Raji (cell line): Measurements from ENCODE around the gene OPRL1.

Experiments used
- POLR2A ChIP-seq: IDR thresholded peaks from 2 replicates; pipeline ENCODE4 v1.6.1; 2011; ENCODE audit warnings: low read depth, low read length, control low read depth; ENCODE audit not compliant: insufficient read depth

The OPRL1 gene

GRCh38 chr20:64080013-64080812, at the start of gene OPRL1:
TSS of gene OPRL1 (plus strand) at chr20:64080082. CDS start at chr20:64092721, 12,639 bp downstream.
- TF ChIP-seq POLR2A: peak; percentile 56

DNA sequence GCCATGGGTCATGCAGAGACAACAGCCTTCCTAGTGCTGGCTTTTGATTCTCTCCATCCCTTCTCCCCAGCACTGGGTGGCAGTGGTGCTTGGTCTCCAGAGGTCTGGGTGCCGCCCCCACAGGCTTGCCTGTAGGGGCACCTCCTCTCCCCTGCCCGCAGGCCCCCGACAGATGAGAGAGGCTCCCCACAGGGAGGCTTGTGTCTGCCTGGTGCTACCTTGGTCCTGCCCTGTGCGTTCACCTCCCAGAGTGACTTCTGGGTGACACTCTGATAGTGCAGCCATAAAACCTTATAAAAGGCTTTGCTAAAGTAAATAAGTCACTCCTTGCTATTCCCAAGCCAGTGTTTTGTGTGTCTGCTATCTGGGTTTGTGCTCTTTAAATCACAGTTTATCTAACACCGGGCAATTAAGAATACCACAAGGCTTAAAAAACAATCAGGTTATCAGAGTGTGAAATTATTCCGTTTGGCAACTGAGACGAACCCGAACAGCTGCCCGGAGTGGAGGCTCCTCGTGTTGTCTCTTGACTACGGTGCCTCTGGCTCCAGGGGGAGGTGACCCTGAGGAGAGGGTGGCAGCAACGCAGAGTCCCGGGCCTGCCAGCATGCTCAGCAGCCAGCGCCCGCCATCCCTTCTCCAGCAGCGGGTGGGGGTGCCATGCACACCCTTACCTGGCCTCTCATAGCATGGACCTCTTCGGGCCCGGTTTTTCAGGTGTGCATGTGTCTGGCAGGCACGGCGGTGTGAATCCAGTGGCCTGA, 49.3 kb upstream of the OPRL1 start:
- no peak for TF ChIP-seq POLR2A

- TF ChIP-seq POLR2A: no peak
Measured at GRCh38 chr20:64031822-64032314, 48.0 kb upstream of the OPRL1 start.

DNA sequence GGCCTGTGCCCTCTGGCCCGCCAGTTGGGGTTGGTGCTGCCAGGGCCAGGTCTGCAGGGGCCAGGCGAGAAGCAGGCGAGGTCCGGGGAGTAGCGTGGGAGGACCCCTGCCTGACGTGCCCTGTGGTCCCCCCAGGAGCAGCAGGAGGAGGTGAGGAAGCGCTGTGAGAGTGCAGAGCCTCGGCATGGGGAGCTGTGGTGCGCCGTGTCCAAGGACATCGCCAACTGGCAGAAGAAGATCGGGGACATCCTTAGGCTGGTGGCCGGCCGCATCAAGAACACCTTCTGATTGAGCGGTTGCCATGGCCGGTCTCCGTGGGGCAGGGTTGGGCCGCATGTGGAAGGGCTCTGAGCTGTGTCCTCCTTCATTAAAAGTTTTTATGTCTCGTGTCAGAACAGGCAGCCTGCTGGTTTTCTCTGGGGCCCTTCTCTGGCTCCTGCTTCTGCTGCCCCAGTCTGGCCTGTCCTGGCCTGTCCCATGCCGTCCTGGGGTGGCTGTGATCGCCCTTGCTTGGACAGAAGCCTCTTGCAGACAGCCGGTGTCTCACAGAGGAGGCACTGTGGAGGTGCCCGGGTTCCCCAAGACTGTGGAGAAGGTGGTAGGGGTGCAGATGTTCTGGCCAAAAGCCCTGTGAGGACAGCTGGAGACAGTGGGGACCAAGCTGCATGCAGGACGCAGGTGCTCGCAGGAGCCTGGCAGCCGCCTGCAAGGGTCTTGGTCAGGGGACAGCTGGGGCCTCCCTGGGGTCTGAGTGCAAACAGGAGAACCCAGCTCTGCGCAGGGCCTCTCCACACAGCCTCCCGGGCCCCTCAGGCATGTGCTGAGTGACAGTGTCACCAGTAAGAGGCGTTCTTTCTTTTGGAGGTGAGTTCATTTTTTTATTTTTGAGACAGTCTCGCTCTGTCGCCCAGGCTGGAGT, 46.9 kb upstream of the OPRL1 start:
- TF ChIP-seq POLR2A: no peak

GRCh38 chr20:64033981-64034493, 45.8 kb upstream of the OPRL1 start:
- no peak for TF ChIP-seq POLR2A

DNA sequence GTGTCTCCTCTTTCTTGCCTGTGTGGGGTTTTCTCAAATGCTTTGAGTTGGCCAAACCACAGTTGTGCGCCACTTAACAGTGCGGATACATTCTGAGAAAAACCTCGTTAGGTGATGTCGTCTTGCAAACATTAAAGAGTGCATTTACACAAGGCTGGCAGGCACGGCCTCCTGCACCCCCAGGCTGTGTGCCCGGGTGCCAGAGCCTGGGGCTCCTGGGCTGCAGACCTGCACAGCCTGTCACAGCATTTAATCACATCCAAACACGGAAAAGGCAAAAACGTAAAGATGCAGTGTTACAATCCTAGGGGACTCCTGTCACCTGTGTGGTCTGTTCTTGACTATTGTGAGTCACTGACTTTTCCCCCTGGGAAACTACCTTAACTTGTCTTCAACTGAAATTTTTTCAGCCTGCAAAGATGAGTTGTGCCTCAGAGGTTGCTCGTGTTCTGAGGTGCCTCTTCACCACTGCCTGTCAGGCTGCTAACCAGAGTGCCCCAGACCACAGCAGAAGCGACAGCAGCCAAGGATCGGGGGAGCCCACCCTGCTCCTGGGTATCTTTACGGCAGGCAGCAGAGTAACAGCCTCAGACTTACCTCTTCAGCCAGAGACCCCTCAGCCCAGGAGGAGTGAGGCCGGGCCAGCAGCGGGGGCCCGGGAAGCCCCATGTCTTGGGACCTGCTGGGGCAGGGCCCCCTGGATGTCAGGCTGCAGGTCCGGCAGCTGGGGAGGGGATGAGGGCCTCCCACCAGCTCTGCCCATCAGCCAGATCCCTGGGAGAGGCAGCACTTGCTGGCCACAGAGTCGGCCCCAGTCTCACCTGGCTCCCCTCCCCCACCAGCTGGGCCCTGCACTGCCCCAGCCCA, 44.6 kb upstream of the OPRL1 start:
- TF ChIP-seq POLR2A: no peak

GRCh38 chr20:64035933-64036345, 43.9 kb upstream of the OPRL1 start, which contains the start of gene C20orf204:
TSS of gene C20orf204 (plus strand) at chr20:64036182. CDS start at chr20:64036324, 142 bp downstream.
- TF ChIP-seq POLR2A: no peak

DNA sequence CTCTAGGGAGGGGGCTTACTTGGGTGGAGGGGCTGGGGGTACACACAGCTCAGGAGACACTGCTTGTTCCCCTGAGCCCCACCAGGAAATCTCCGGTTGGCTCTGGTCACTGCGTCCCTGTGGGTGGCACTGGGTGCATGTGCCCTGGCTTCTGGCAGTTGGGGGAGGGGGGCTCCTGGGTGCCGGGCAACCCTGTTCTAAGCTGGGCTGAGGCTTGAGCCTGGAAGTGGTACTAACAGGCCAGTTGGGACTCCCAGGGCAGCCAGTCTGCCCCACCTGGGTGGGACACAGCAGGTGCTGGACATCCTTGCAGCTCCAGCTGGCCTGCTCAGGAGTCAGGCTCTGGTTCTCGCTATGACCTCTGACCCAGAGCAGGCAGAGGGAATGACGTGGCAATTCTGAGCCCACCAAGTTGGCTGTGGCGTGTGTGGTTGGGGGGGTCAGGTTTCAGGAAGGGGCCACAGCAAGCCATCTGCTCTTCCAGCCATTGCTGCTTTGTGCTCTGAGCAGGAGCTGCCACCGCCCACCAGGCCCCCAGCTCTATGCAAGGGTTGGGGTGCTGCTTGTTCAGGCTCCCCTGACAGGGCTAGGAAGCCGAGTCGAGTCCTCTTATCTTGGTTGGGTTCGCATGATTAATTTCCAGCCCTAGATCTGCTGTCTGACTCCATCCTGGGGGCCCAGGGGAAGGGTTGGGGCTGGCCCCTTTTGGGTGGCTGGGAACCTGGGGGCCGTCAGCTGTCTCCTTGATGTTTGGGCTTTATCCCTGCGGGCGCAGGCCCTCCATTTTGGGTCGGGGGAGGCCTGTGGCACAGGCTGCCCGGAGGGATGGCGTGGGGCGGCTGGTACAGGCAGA, 43.3 kb upstream of the OPRL1 start:
- no peak for TF ChIP-seq POLR2A

- no peak for TF ChIP-seq POLR2A
Measured at GRCh38 chr20:64037199-64037497, 42.7 kb upstream of the OPRL1 start.

DNA sequence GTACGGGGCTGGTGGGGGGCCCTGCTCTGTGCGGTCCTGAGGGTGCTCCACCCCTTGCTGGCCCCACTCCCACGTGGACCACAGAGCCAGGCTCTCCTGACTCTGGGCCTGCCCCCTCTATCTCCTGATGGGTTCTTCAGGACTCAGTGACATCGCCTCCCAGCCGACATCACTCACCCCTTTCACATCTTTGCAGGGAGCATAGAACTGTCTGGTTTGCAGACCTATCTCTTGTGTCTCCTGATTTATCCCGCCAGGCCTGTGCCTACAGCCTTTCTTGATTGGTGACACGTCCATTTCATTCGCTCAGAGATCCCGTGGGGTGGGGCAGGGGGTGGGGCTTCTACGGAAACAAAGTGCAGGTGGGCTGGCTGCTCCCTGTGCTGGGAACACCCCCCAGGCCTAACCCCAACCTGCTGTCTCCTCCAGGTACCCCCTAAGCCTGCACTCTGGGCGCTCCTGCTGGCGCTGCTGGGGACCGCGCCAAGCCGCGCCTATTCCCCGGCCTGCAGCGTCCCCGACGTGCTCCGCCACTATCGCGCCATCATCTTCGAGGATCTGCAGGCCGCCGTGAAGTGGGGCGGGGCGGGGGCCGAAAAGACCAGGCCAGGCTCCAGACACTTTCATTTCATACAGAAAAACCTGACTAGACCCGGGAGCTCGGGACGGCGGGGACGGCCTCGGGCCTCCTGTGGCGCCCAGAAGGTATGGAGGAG, 42.2 kb upstream of the OPRL1 start:
- no peak for TF ChIP-seq POLR2A

DNA sequence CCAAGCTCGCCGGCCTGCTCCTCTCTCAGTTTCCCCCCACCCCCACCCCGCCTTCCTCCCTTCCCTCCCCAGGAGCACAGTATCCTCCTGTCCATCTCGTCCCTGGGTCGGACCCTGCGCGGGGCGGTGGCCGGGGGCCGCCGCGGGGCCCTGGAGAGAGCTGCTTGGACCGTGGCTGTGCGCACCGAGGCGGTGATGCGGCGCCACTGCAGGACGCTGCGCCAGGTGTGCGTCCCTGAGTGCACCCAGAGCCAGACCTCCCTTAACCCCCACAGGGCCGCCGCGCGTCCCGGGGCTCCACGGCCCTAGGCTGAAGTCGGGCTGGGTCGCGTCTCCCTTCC, 41.7 kb upstream of the OPRL1 start:
- no peak for TF ChIP-seq POLR2A

DNA sequence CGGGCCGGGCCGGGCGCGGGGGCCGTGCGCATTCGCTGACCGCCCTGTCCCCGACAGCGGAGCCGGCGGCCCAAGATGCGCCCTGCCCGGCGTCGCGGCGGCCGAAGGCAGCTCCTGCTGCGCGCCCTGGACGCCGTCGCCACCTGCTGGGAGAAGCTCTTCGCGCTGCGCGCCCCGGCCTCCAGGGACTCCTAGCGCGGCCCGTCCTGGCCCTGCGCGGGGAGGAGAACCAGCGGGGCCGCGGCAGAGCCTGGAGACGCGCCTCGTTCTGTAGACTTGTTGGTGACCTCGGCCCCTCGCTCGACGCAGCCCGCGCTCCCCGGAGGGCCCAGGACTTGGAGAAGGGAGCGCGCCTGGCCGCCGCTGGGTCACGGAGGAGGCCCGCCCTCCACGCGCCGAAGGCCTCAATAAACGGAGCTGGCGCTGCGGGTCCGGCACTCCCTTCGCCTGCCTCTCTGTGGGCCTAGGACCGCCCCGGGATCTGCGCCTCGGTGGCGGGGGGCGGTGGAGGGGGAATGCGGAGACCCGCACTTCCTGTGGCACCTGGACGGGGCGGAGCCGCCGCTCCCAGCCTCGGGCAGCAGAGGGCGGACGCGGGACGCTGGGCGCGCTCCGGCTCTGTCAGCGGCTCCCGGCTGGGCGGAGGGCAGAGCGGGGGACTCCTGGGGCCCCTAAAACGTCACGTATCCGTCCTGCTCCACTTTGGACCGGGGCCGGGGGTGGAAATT, 41.2 kb upstream of the OPRL1 start:
- TF ChIP-seq POLR2A: peak; percentile 50
